K562 (cell line): ENCODE measurements around the gene KRTAP27-1.

Source experiments
- MYC ChIP-seq, 2 experiments: fragments of 250-450 bp in 1 of 2; sonication (Bioruptor Pico) in 1 of 2; IDR thresholded peaks; 2 replicates each; pipeline versions ENCODE4 v1.5.1 to v1.6.1; 2012 to 2021; ENCODE audit warnings: low read depth in 2 of 2, borderline replicate concordance in 1 of 2, improper control_type of control experiment in 1 of 2, low read length in 1 of 2, mild to moderate bottlenecking in 1 of 2, moderate library complexity in 1 of 2
- POLR2A ChIP-seq: fragments of 450-650 bp; conservative IDR thresholded peaks from 2 replicates; pipeline ENCODE4 v1.6.1; 2016
- SMARCB1 ChIP-seq: IDR thresholded peaks from 2 replicates; pipeline ENCODE4 v1.6.1; 2011; ENCODE audit warnings: improper control_type of control experiment, low read depth; ENCODE audit not compliant: insufficient read length
- ZBTB8A ChIP-seq: fragments of 450-650 bp; IDR thresholded peaks from 2 replicates; pipeline ENCODE4 v1.6.1; 2018; ENCODE audit warnings: mild to moderate bottlenecking, moderate library complexity; ENCODE audit not compliant: partially characterized antibody

- no peak for TF ChIP-seq SMARCB1
- TF ChIP-seq POLR2A: no peak
- no peak for TF ChIP-seq ZBTB8A
- TF ChIP-seq MYC (IDR thresholded peaks at IDR 0.05; ENCODE audit: low read depth, low read length): no peak
- no peak for TF ChIP-seq MYC (CRISPR knock-in tag; IDR thresholded peaks at IDR 0.05; ENCODE audit: borderline replicate concordance, low read depth)
Measured at GRCh38 chr21:30315701-30316100, 21.8 kb downstream of the KRTAP27-1 start.
